HG02642 (cell line): ENCODE measurements around the gene PTPA.
"Not testable (repeated sequence)": the region's sequence is repeated elsewhere in the genome, so short reads cannot be mapped to it uniquely, and the experiment has no call there.

Experiments used
- ATAC-seq: cut with Tn5 transposase; IDR thresholded peaks from one replicate; pipeline ENCODE4 v1.9.1; 2021; ENCODE audit warnings: mild to moderate bottlenecking; ENCODE audit not compliant: unreplicated experiment, poor library complexity

PTPA gene

DNA sequence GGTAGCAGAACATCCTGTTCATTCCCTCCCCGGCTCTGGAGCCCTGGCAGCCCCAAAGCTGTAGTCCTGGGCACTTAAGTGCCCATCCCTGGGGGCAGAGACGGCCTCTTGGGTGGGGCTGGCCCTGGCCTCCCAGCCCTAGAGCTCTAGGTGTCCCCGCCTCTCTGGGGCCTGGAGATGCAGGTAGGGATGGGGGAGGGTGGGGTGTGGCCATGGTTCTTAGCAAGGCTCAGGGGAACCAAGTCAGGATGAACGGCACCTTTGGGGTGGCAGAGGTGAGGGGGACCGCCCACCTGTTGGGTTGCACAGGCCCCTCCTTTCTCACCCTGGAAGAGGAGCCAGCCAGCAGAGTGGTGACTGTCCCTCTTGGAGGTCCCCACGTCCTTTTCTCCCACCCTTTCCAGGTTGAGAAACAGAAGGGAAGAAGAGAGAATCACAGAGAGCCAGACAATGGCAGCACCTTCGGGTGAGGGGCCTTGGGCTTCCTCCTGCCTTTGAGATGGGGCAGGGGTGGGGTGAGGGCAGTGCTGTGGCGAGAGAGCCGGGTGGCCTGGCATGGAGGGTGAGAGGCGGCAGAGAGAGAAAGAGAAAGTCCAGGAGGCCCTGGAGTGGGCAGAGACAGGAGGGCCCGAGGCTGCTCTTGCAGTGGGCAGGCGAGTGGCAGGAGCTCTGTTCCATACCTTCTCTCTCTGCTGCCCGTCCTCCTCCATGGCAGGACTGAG lies 3.0 kb upstream of the PTPA start:
- no peak for ATAC-seq

DNA sequence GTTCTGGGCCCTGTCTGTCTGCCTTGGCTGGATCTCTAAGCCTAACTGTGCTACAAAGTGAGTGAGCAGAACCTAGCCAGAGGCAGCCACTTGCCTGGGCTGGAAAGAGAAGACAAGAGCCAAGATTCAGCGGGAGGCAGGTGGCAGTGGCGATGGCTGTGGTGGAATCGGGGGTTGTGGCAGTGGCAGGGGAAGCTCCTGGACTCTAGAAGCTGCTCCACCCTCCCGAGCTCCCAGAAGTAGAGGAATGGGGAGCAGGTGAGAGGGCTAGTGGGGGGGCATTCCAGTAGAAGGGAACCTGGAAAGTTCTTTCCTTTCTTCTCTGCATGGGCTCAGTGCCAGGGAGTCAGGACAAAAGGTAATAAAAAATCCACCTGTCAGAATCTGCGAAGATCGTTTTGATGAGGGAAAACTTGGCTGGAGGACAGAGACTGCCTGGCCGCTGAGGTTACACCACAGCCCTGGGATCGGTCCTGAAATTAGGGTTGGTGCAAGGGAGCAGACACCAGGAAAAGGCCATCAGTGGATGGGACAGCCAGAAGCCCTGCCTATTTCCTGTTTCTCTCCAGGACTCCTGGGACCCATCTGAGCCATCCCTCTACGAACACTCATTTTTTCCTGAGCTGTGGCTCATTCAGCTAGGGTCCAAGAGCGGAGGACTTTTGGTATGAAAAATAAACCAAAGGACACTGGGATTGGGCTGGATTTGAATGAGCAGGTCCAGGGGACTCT lies 2.2 kb upstream of the PTPA start:
- no peak for ATAC-seq

DNA sequence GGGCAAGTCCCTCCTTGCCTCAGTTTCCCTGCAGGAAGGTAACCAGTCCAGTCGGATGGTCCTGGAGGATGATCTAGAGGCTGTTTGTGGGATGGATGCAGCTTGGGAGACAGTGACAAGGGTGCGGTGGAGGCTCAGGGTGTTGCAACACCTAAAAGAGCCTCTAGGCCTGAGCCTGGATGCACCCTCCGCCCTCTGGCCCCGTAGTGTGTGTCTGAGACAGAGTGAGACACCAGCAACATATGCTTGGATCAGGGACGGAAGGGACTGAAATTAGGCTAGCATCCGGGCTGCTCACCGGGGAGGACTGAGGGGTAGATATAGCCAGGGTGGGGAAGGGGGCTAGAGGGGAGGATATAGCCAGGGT lies 1.7 kb upstream of the PTPA start:
- no peak for ATAC-seq

DNA sequence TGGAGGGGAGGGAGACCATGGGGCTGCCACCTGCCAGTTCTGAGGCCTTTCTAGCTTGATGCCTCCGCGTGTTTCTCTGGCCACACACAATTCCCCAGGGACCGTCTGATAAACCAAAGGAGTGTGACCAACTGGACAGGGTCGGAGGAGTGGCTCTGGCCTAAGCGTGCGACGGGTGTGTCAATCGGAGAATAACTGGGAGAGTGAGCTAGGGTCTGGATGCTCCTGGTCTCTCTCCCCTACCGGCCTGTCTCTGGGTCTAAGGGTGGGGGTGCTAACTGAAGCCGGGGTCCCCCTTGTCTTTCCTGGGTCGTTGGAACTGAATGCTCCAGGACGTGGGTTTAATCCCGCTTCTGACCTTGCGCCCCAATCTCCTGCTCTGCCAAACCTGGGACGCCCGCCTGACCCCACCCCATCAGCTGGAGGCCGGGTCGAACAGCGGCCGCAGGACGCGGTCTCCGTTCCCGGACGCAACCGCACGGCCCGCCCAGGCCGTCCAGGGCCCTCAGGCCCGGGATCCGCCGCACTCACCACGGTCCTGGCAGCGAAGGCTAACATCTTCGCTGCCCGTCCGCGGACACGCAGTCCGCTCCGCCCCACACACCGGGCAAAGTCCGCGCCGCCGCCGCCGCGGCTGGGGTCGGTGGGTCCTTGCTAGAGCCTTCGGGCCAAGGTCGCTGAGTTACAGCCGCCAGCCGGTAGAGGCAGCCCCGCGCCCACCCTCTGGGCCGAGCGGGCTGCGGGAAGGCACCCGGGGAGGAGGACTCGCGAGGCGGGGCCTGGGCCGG lies 1.1 kb upstream of the PTPA start:
- peak; percentile 5 for ATAC-seq

DNA sequence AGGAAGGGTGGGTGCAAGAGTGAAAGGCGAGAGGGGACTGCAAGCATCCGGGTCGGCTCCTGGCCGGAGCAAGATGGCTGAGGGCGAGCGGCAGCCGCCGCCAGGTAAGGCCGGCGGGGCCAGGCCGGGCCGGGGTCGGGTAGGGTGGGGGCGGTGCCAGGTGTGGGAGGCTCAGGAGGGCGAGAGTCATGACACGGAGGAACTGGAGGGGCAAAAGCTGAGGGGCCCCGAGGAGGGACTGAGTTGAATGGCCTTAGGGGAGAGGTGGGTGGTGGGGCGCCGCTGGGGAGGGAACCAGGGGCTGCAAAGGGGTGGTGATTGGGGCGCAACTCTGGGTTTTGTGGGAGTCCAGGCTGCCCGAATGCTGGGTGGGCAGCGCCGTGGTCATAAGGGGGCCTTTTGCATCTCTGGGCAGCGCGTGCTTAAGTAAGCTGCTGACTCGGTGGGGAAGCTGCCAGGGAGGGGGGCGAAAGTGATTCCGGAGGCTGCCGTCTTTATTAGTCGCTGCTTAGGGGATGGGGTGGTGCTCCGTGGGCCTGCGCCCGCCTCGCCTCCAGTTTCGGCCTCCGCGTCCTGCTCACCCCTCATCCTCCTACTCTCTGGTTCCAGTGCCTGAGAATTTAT lies 425 bp downstream of the PTPA start:
- ATAC-seq: peak; percentile 1

DNA sequence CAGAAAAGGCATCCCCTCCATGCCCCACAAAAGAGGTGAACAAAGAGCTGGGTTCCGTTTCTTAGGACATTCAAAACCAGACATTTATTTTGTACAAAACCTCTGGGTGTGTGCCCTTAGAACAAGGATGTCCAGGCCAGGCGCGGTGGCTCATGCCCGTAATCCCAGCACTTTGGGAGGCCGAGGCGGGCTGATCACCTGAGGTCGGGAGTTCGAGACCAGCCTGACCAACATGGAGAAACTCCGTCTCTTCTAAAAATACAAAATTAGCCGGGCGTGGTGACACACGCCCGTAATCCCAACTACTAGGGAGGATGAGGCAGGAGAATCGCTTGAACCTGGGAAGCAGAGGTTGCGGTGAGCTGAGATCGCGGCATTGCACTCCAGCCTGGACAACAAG lies 1.3 kb downstream of the PTPA start:
- ATAC-seq: not testable (repeated sequence)

DNA sequence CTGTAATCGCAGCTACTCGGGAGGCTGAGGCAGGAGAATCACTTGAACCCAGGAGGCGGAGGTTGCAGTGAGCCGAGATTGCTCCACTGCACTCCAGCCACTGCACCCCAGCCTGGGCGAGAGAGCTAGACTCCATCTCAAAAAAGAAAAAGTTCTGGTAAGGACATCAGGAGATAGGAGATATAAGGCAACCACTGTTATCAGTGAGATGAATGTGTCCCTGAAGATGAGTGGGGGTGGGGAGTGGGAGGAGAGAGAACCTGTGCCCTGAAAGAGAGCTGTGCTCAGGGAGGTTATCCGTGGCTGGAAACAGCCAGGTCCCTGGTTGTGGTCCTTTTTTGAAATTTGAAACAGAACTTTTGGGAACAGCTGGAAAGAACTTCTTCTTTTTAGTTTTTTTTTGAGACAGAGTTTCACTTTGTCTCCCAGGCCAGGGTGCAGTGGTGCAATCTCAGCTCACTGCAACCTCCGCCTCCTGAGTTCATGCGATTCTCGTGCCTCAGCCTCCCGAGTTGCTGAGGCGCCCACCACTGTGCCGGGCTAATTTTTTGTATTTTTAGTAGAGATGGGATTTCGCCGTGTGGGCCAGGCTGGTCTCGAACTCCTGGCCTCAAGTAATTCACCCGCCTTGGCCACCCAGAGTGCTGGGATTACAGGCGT lies 2.6 kb downstream of the PTPA start:
- ATAC-seq: no peak

DNA sequence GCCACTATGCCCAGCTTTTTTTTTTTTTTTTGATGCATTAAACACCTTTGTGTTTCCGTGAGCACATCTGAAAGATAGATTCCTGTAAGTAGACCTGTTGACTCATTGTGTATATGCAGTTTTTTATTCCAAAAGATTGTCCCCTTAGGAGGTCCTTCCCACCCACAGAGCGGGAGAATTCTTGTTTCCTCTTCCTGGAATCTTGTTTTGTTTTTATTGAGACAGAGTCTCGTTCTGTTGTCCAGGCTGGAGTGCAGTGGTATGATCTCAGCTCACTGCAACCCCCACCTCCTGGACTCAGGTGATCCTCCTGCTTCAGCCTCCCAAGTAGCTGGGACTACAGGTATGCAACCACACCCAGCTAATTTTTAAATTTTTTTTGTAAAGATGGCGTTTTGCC lies 7.6 kb downstream of the PTPA start:
- no peak for ATAC-seq

DNA sequence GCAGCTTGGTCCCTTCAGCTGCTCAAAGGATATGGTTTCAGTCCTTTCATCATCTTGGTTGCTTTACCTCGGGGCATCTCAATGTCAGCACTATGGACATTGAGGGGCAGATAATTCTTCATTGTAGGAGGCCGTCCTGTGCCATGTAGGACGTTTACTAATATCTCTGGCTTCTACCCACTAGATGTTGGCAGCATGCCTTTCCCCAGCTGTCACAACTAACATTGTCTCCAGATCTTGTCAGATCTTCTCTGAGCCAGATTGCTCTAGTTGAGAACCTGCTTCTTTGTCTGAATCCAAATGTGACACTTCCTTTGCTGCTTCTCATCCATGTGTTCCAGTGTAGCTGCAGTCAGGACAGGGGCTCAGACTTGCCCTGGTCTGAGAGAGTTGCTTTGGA lies 10.3 kb downstream of the PTPA start:
- ATAC-seq: no peak

DNA sequence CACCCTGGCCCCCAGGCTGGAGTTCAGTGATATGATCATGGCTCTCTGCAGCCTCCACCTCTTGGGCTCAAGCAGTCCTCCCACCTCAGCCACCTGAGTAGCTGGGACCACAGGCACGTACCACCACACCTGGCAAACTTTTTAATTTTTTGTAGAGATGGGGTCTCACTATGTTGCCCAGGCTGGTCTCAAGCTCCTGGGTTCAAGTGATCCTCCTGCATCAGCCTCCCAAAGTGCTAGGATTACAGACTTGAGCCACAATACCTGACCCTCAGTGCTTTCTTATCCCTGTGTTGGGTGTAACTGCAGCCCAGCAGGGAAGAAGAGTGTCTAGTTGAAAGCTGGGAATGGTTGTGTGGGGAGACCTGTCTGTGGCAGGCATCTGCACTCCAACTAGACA lies 10.9 kb downstream of the PTPA start:
- ATAC-seq: no peak

DNA sequence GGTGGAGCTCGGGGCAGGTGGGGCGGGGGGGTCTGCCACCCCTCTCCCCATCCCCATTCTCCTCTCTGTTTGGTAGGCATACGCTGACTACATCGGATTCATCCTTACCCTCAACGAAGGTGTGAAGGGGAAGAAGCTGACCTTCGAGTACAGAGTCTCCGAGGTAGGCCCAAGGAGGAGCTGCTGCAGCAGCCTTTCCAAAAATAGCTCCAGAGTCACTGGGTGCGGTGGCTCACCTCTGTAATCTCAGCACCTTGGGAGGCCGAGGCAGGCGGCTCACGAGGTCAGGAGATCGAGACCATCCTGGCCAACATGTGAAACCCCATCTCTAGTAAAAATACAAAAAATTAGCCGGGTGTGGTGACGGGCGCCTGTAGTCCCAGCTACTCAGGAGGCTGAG lies 11.8 kb downstream of the PTPA start:
- ATAC-seq: not testable (repeated sequence)

DNA sequence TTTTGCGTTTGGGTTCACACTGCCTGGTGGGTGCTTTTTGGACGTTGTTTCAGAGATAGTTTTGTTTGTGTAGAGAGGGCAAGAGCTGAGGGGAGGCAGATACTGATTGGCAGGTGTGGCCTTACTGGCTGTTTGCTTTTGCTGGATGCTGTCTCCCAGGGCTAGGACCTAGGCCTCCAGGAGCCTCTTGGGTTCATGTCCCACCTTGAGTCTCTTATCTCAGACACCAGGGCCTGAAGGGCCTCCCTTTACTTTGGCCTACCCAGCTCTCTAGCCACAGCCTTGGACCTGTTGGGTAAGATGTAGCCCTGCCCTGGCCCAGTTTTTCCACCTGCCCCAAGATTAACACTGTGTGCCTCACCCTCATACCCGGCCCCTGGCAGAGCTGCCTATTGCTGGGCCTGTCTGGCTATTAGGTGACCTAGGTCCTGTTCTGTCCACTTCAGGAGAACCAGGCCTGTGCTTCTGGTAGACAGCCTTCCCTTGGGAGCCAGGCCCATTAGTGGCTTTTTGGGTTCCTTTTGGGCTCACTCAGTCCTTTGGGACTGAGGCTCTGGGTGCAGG lies 13.4 kb downstream of the PTPA start:
- ATAC-seq: no peak

DNA sequence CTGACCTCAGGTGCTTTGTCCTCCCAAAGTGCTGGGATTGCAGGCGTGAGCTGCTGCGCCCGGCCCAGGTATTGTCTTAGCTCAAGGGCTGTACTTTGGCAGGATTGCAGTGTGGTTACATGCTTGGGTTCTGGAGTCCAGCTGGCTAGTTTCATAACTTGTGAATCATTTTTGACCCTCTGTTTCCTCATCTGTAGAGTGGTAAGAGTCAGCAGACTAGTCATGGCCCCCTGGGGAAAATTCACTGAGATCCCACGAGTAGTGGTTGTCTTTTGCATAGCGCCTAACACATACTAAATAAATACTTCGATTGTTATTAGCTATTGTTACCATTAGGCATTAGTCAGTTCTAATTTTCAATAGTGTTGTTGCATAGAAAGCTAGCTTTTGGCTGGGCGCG lies 14.3 kb downstream of the PTPA start:
- ATAC-seq: no peak

DNA sequence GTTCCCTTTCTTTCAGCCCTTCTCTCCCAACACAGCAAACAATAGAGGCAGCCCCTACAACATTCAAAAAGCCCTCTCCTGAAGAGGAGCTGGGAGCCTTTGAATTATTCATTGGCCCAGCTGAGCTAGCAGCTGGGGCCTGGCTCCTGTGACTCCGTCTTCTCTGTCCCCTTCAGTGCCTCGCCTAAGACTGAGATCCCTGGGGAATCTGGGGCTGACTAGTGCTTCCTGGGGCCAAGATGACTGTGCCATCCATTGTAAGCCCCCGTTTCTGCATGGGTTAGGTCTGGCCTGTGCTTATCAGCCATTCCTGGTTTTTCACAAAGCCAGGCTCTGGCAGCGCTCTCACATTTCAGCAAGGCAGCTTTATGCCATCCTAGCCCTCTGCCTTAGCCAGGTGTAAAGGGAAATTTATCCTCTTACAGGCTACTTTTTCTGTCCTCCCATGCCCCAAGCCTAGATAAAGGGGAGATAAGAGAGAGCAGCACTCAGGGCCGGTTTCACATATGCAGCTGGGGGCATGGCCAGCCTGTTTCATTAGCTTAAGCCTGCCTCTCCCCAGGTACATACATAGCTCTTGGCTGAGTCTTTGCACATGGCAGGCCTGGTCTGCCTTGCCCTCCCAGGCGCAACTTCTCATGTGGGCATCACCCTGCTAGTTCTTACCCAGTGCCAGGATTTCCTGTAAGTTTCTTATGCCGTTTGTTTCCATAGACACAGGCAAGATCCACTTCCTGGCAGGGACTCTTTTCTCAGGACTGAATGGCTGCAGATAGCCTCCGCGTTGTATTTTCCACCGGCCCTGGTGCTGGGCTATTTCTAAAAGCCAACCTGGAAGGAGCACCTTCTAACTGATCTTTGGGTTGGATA lies 15.8 kb downstream of the PTPA start:
- no peak for ATAC-seq

DNA sequence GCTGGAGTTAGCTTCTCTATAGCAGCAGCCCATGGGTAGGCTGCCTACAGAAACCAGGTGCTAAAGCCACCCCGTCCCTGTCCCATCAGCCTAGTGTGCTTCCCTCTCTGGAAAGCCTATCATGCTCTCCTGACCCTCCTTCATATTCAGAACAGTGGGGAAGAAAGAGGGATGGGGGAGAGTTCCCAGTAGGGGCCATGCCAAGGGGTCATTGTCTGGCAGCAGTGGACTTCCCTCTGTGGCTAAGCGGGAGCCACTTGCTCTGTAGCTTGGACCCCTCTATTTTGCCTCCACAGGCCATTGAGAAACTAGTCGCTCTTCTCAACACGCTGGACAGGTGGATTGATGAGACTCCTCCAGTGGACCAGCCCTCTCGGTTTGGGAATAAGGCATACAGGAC lies 17.5 kb downstream of the PTPA start:
- ATAC-seq: no peak

DNA sequence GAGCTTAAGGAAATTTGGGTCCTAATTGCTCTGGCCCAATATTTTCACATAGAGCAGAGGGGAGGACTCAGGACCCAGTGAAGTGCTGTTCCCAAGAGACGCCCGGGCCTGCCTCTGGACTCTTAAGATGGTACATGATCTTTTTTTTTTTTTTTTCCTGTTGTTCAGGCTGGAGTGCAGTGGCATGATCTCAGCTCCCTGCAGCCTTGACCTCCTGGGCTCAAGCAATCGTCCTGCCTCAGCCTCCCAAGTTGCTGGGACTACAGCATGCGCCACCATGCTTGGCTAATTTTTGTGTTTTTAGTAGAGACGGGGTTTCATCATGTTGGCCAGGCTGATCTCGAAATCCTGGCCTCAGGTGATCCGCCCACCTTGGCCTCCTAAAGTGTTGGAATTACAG lies 19.1 kb downstream of the PTPA start:
- ATAC-seq: not testable (repeated sequence)

DNA sequence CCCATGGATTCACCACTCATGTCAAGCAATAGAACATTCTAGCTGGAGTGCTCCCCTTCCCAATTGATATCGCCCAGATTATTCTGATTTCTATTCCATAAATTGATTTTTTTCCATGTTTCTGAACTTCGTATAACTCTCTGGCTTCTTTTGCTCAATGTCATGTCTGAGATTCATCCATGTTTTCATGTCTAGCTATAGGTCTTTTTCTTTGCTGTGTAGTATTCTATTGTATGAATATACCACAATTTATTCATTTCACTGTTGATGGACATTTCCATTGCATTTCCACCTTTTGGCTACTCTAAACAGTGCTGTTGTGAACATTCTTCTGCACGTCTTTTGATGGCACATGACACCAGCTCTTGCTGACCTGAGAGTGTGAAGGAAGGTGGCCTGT lies 19.6 kb downstream of the PTPA start:
- no peak for ATAC-seq

DNA sequence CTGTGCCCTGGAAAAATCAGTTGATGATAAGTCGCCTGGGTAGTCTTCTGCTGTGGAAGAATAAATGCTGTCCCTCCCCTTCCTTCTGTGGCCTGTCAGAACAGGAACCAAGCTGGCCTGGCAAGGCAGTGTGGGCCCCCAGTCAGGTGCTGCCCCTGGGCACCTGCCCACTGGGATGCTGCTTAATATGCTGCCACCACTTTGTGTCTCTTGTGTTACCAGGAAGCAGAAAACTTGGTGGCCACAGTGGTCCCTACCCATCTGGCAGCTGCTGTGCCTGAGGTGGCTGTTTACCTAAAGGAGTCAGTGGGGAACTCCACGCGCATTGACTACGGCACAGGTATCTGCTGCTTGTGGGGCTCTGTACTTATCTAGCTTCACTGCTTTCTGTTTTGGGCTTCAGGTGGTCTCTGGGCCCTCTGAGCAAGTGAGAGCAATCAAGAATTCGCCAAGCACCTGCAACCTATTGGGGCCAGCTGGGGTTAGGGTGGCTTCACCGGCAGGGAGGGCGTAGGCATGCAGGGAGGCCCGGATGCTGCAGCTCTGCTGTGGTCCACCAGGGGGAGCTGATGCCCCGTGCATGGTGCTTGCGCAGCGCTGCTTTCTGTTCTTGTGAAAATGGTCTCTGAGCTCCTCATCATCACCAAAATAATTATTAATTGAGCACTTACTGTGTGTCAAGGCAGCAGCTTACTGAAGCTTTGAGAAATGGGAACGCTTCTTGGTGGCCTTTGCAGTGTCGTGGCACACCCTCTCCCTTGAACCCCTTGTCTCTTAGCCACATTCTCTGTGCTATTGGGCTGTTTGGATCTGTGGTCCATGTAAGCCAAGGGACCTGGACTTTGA lies 20.3 kb downstream of the PTPA start:
- ATAC-seq: peak; percentile 68
